NCI-H187 treated with DMSO at 0.1 percent for 48 hours (cell line): ENCODE results near the gene NEU4.
"Not testable (repeated sequence)": the region's sequence is repeated elsewhere in the genome, so short reads cannot be mapped to it uniquely, and the experiment has no call there.

ENCODE experiments used
- DNase-seq: peaks from one replicate; lab custom pipeline; 2025; lab: John Stamatoyannopoulos, UW

Gene NEU4, protein sequence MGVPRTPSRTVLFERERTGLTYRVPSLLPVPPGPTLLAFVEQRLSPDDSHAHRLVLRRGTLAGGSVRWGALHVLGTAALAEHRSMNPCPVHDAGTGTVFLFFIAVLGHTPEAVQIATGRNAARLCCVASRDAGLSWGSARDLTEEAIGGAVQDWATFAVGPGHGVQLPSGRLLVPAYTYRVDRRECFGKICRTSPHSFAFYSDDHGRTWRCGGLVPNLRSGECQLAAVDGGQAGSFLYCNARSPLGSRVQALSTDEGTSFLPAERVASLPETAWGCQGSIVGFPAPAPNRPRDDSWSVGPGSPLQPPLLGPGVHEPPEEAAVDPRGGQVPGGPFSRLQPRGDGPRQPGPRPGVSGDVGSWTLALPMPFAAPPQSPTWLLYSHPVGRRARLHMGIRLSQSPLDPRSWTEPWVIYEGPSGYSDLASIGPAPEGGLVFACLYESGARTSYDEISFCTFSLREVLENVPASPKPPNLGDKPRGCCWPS

GRCh38 chr2:241808721-241809382 is at the start of gene NEU4:
NEU4 (plus strand) TSS chr2:241809193; CDS start chr2:241814485, 5,292 bp downstream.
- no peak for DNase-seq

- not testable (repeated sequence) for DNase-seq
Observed at GRCh38 chr2:241759893-241760292, 49.1 kb upstream of the NEU4 start.

DNA sequence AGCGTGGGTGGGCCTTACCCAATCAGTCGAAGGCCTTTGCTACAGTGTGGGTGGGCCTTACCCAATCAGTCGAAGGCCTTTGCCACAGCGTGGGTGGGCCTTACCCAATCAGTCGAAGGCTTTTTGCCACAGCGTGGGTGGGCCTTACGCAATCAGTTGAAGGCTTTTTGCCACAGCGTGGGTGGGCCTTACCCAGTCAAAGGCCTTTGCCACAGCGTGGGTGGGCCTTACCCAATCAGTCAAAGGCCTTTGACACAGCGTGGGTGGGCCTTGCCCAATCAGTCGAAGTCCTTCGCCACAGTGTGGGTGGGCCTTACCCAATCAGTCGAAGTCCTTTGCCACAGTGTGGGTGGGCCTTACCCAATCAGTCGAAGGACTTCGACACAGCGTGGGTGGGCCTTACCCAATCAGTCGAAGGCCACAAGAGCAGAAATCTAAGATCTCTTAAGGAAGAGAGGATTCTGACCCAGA is 48.7 kb upstream of the NEU4 start:
- no peak for DNase-seq

- DNase-seq: no peak
Observed at GRCh38 chr2:241762321-241762932, 46.6 kb upstream of the NEU4 start.

DNA sequence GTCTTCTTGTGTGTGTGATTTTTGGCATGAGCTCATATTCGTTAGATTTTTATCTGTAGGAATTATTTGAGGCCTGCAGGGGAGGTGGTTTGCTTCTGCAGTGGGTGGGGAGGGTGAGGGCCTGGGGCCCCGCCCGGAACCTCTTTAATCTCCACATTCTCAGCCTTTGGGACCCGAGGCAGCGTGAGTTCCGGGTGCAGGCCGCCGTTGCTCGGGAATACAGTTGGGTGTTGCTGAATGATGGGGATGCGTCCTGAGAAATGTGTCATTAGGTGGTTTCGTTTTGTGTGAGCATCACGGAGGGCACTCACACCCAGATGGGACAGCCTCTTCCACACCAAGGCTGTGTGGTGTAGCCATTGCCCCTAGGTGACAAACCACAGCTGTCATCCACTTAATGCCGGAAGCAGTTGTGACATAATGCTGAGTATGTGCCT is 46.0 kb upstream of the NEU4 start:
- DNase-seq: no peak

DNA sequence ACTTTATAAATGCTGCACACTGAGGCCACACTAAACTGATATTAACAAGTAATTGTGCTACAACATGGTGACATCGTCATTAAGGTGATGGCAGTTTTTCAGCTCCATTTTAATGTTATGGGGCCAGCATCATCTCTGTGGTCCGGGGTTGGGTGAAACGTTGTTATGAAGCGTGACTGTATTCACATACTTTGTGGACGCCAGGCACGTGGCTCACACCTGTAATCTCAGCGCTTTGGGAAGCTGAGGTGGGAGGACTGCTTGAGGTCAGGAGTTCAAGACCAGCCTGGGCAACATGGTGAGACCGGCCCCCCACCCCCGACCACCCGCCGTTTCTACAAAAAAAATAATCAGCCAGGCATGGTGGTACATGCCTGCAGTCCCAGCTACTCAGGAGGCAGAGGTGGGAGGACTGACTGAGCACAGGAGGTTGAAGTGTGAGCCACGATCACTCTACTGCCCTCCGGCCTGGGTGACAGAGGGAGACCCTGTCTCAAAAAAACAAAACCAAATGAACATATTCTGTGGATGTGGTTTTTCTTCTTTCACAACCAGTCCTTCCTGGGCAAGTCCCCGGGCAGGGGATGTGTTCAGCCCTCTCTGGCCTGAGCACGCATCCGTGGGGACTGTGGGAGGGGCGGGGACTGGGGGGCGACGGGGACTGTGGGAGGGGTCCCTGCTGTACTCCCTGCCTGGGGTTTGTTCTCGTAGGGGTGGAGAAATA is 45.3 kb upstream of the NEU4 start:
- DNase-seq: no peak

GRCh38 chr2:241764275-241765241 is 44.4 kb upstream of the NEU4 start:
- DNase-seq: no peak

- no peak for DNase-seq
Observed at GRCh38 chr2:241767464-241768250, 41.3 kb upstream of the NEU4 start.

DNA sequence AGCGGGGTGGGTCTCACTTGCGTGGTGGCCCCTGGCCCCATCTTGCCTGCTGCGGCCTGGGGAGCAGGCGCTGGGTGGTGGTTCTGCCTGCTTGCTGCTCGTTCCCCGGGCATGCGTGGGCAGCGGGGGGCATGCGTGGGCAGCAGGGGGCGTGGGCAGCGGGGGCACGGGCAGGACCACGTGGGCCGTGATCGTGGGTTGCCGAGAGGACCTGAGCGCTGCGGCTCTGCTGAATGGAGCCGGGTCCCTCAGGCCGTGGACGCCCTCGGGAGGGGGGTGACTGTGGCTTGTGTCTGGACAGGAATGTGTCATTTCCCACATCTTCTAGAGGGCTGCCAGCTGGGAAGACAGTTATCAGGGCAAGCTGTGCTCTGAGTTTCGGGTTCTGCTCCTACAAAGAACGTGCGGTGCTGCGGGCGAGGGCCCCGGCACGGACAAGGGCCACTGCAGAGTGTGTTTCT is 40.7 kb upstream of the NEU4 start:
- DNase-seq: no peak

DNA sequence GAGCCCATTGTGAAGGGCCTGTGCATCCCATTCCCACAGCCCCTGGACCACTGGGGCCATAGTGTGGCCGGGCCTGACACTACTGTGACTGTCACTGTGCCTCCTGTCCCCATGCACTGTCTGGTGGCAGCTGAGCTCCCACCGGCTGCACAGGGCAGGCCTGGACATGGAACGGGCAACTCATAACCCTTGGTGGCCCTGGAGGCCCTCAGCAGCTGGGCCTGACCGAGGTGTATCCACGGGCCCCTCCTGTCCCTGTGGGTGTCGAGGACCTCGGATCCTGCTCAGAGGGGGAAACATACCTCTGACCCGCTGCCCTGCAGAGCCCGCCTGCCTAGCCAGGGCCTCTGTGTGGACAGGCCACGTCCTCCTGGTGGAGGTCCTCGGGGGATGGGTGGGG is 40.1 kb upstream of the NEU4 start:
- no peak for DNase-seq

GRCh38 chr2:241769819-241770184 is 39.2 kb upstream of the NEU4 start:
- DNase-seq: no peak

GRCh38 chr2:241770185-241770935 is 38.6 kb upstream of the NEU4 start:
- DNase-seq: no peak

DNA sequence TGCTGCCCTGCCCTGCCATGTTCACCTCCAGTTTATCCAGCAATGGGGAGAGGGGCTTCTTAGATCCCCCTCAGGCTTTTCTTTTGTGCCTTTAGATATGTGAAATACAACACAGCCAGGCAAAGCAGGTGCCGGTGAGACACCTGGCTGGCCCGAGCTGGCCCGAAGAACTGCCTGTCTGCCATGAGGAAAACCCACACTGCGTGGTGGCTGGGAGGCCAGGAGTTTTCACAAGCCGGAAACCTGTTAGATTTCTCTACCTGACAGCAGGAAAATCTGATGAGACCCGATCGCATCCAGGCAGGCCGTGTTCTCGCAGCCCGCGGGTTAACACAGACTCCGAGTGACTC is 38.1 kb upstream of the NEU4 start:
- DNase-seq: no peak

- no peak for DNase-seq
Observed at GRCh38 chr2:241771286-241772062, 37.5 kb upstream of the NEU4 start.

DNA sequence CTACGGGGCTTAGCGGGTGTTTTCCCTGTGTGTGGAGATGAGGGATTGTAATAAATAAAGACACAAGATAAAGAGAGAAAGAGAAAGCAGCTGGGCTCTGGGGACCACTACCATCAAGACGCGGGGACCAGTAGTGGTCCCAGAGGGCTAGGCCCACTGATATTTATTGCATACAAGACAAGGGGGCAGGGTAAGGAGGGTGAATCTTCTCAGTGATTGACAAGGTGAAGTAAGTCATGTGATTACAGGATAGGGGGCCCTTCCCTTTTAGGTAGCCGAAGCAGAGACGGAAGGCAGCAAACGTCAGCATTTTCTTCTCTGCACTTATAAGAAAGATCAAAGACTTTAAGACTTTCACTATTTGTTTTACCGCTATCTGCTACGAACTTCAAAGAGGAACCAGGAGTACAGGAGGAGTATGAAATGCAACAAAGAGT is 36.9 kb upstream of the NEU4 start:
- DNase-seq: no peak

DNA sequence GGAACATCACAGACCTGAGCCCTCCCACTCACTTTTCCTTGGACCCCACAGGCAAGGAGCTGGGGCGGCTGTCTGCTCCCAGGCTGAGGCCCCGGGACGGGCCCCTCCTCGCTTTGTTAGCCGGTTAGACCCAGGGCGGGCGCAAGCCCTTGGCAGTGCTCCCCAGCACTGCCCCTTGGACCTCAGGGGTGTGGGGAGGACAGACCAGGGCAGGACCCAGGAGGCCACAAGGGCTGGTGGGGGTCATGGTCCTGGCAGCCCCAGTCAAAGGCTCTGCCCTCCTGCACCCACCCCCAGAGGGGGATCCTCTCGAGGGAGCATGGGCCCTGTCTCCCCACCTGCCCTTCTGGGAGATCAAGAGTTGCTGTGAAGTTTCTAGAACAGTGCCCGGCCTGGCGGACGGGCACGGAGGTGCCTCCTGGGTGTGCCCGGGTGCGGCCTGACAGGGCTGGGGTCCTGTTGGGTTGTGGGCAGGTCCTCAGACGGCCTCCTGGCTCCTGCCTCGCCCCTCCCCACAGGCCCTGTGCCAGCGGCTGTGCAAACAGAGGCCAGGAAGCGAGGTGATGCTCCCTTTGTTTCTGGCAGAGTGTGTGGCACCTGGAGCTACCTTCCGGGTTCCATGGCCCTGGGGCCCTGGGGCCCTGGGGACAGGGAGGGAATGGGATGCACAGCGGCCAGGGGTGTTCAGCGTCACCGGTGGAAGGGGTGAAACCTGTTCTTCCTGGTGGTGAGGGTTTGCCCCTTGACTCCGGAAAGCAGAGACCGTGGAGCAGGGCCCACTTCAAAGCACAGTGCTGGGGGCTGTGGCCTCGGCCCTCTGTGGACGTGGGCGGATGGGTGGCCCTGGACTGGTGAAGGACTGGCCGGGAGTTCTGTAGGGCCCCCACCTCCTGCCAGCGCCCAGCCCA is 35.2 kb upstream of the NEU4 start:
- no peak for DNase-seq

DNA sequence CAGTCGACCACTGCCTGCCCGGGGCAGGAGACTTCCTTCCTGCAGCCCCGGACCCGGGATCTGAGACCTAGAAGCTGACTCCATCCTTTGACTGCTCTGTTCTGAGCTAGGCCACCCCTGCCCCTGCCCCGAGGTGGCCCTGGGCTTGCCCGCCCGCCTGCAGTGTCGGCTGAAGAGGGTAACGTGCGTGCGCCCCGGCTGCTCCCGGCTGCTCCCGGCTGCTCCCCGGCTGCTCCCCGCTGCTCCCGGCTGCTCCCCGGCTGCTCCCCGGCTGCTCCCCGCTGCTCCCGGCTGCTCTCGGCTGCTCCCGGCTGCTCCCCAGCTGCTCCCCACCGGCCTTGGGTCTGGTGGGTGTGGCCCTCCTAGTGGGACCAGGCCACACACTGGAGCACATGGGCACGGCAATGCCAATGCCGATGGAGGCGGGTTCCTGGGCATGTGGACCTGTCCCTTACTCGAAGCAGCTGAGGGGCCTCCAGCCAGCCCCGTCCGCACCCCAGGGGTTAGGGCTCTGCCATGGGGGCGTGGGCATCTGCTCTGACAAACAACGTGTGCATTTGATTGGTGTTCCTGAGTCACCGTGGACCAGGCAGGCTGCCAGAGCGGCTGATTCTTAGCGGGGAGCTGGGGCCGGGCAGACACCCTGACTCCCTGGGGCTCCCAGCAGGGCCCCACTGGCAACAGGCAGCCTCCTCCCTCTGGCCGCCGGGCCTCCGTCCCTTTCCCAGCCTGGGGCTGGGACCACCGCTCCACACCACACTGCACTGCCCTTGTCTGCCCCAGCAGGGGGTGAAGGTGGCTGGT is 34.4 kb upstream of the NEU4 start:
- DNase-seq: no peak
